Esophagus (tissue), 2 donors: Measurements from ENCODE around the gene RAB40C. TPM values are rescaled to one million over a fixed set of nuclear protein-coding genes. Genes with fewer than 3 reads are reported as not detected.

Source experiments
- H3K27ac ChIP-seq, 2 donors: one replicate each; pipeline ENCODE4 v1.5.1; 2013; ENCODE audit warnings: low read depth in 2 of 2, mild to moderate bottlenecking in 2 of 2, inconsistent platforms in 1 of 2, low read length in 1 of 2, moderate library complexity in 1 of 2
- H3K27me3 ChIP-seq, 2 donors: one replicate each; pipeline ENCODE4 v1.6.1; 2013; ENCODE audit warnings: low read length in 2 of 2, control low read depth in 1 of 2, mild to moderate bottlenecking in 1 of 2; ENCODE audit not compliant: insufficient read depth in 2 of 2, control insufficient read depth in 1 of 2
- H3K36me3 ChIP-seq, 2 donors: one replicate each; pipeline ENCODE4 v1.6.1; 2013; ENCODE audit warnings: low read length in 1 of 2; ENCODE audit not compliant: control insufficient read depth in 2 of 2, insufficient read depth in 2 of 2
- H3K4me1 ChIP-seq, 2 donors: one replicate each; pipeline ENCODE4 v1.6.1; 2013; ENCODE audit warnings: low read length in 1 of 2; ENCODE audit not compliant: control insufficient read depth in 2 of 2, insufficient read depth in 2 of 2
- H3K4me3 ChIP-seq, 2 donors: one replicate each; pipeline ENCODE4 v1.5.1; 2013; ENCODE audit warnings: low read length in 2 of 2, mild to moderate bottlenecking in 2 of 2, low read depth in 1 of 2, moderate library complexity in 1 of 2
- H3K9me3 ChIP-seq, 2 donors: one replicate each; pipeline ENCODE4 v1.6.1; 2013; ENCODE audit warnings: mild to moderate bottlenecking in 2 of 2, low read depth in 1 of 2, low read length in 1 of 2, moderate library complexity in 1 of 2; ENCODE audit not compliant: control insufficient read depth in 2 of 2, insufficient read depth in 1 of 2
- WGBS, 2 donors: extraction: QIAGEN DNeasy Blood & Tissue Kit; methylation state at CpG; one replicate each; pipeline ENCODE4 v1.1.7; 2013; 5-methylcytosine and 5-hydroxymethylcytosine counted together
- polyA plus RNA-seq, 2 donors: library from polyadenylated mRNA; stranded (reverse); fragments of 200-250 nt; gene quantifications; one replicate each; pipeline ENCODE4 v1.2.3, GENCODE V29; 2013
- donor health status: healthy with polysubstance abuse.
- donor health status: Bipolar disorder and iron deficiency.

Gene RAB40C
- polyA plus RNA-seq, 2 donors = 18.1 to 42.4 TPM

DNA sequence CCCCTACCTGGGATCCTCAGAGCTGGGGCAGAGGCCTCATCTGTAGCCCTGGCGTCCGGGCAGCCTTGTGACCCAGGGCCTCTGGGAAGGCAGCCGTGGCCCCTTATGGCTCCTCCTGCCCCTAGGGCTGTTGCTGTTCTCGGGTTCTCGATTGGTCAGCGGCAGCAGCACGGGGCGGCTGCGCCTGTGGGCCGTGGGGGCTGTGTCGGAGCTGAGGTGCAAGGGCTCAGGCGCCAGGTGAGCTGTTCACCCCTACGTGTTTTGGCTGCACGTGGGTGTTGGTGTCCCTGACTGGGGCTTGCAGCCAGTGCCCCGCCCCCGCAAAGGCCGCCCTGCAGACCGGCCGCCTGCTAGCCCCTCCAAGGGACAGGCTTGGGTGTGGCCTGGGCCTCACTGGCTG, 72.2 kb downstream of the RAB40C start:
- no peaks in the 10 kb centered on the region for H3K27me3 ChIP-seq
- peaks cover under 1 to 6% of the 10 kb centered on the region in 2 donors for H3K4me1 ChIP-seq
- WGBS, 2 donors = 91 to 94% methylated on average over 19 of the region's 19 CpGs
- H3K9me3 ChIP-seq = no peaks in the 10 kb centered on the region
- H3K27ac ChIP-seq = no peak overlapping the region
- no peak overlapping the region for H3K4me3 ChIP-seq
- peaks cover 0 to 15% of the 10 kb centered on the region in 2 donors for H3K36me3 ChIP-seq

DNA sequence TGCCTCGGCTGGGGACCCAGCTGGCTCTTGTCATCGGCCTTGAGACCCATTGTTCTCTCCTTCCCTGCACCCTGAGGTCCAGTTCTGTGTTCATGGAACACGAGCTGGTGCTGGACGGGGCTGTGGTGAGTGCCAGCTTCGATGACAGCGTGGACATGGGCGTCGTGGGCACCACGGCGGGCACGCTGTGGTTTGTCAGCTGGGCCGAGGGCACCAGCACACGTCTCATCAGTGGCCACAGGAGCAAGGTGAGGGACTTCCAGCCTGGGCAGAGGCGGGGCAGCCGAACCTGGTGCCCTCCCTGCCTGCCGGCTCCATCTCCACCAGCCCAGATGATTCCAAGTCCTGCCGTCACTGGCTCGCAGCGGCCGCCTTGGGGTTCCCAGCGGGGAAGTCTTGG, 72.7 kb downstream of the RAB40C start:
- no peak overlapping the region for H3K27ac ChIP-seq
- H3K4me1 ChIP-seq = peaks cover 5 to 10% of the 10 kb centered on the region in 2 donors
- H3K27me3 ChIP-seq = no peaks in the 10 kb centered on the region
- 92 to 93% methylated on average over 20 to 21 of the region's 21 CpGs for WGBS, 2 donors
- no peaks in the 10 kb centered on the region for H3K9me3 ChIP-seq
- no peak overlapping the region for H3K4me3 ChIP-seq
- peaks cover 0 to 15% of the 10 kb centered on the region in 2 donors for H3K36me3 ChIP-seq

- H3K4me1 ChIP-seq = peaks cover 12 to 19% of the 10 kb centered on the region in 2 donors
- H3K4me3 ChIP-seq = no peak overlapping the region
- peaks cover 11 to 29% of the 10 kb centered on the region in 2 donors for H3K36me3 ChIP-seq
- 75 to 84% methylated on average over 13 of the region's 13 CpGs for WGBS, 2 donors
- H3K27me3 ChIP-seq = no peaks in the 10 kb centered on the region
- no peaks in the 10 kb centered on the region for H3K9me3 ChIP-seq
- no peak overlapping the region for H3K27ac ChIP-seq
Observed at GRCh38 chr16:666572-666971, 76.7 kb downstream of the RAB40C start.

DNA sequence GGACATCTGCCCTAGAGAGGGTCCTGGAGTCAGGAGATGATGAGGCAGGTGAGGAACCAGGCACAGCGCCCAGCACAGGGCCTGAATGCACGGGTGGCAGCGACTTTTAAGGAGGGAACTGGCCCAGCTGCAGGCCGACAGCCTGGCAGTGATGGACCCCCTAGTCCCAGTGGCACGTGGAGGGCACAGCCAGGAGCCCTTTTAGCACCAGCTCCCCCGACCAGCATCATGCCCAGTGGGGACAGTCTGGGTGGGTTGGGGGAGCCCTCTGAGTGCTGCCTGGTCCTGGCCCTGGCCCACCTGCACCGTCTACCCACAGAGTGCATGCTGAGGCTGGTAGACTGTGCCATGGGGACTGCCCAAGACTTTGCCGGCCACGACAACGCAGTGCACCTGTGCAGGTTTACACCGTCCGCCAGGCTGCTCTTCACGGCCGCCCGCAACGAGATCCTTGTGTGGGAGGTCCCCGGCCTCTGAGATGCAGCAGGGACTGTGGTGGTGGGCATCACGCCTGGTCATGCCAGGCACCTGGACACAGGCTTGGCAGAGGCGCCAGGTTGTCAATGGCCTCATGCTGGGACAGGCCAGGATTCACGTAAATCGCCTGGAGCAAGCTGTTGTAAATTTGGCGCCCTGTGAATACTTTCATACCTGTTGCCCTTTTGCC, 77.4 kb downstream of the RAB40C start:
- Histone ChIP-seq H3K9me3 (no peaks in the 10 kb centered on the region), H3K4me3 (no peak overlapping the region), H3K27ac (peak overlapping the region; percentile 58 to 70), H3K36me3 (peaks cover 16 to 34% of the 10 kb centered on the region in 2 donors), H3K4me1 (peaks cover 12 to 19% of the 10 kb centered on the region in 2 donors), H3K27me3 (no peaks in the 10 kb centered on the region)
- WGBS, 2 donors = 63 to 79% methylated on average over 22 of the region's 22 CpGs

GRCh38 chr16:667780-668518, 78.1 kb downstream of the RAB40C start, which contains the start of gene RHOT2:
TSS of gene RHOT2 (plus strand) at chr16:668132. CDS start at chr16:668200, 68 bp downstream.
- H3K36me3 ChIP-seq = peaks cover 20 to 41% of the 10 kb centered on the region in 2 donors
- H3K27ac ChIP-seq = peak within 1 kb of the TSS; percentile 70 to 87
- WGBS, 2 donors = 1% methylated on average over 49 to 78 of the region's 78 CpGs
- no peaks in the 10 kb centered on the region for H3K9me3 ChIP-seq
- peaks cover 12 to 24% of the 10 kb centered on the region in 2 donors for H3K4me1 ChIP-seq
- H3K27me3 ChIP-seq = no peaks in the 10 kb centered on the region
- H3K4me3 ChIP-seq = peak within 1 kb of the TSS; percentile 67 to 88

GRCh38 chr16:668519-669171, 78.8 kb downstream of the RAB40C start:
- H3K9me3 ChIP-seq = no peaks in the 10 kb centered on the region
- peaks cover 20 to 48% of the 10 kb centered on the region in 2 donors for H3K36me3 ChIP-seq
- no peaks in the 10 kb centered on the region for H3K27me3 ChIP-seq
- H3K4me3 ChIP-seq = peak overlapping the region; percentile 67 to 88
- peaks cover 12 to 24% of the 10 kb centered on the region in 2 donors for H3K4me1 ChIP-seq
- peak overlapping the region; percentile 70 to 87 for H3K27ac ChIP-seq
- 7 to 8% methylated on average over 48 to 50 of the region's 50 CpGs for WGBS, 2 donors

DNA sequence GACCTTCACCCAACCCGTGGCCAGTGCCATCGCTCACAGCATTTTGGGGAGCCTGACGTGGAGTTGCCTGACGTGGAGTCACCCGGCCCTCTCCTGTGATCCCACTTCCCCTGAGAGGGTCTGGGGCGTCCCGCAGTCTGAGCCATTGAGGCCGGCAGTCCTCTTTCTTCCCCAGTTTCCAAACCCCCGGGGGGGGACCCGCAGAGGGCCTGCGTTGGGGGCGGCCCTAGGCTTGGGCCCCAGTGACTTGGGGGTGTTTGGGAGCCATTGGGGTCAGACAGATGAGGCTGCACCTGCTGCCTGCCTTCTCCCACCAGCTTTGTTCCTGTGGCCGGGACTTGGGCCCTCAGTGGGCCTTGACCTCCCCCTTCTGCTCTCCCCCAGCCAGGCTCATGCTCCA, 79.8 kb downstream of the RAB40C start:
- no peaks in the 10 kb centered on the region for H3K9me3 ChIP-seq
- peaks cover 20 to 55% of the 10 kb centered on the region in 2 donors for H3K36me3 ChIP-seq
- peaks cover 12 to 24% of the 10 kb centered on the region in 2 donors for H3K4me1 ChIP-seq
- WGBS, 2 donors = 92 to 95% methylated on average over 13 of the region's 13 CpGs
- H3K4me3 ChIP-seq = no peak overlapping the region
- H3K27me3 ChIP-seq = no peaks in the 10 kb centered on the region
- no peak overlapping the region for H3K27ac ChIP-seq

DNA sequence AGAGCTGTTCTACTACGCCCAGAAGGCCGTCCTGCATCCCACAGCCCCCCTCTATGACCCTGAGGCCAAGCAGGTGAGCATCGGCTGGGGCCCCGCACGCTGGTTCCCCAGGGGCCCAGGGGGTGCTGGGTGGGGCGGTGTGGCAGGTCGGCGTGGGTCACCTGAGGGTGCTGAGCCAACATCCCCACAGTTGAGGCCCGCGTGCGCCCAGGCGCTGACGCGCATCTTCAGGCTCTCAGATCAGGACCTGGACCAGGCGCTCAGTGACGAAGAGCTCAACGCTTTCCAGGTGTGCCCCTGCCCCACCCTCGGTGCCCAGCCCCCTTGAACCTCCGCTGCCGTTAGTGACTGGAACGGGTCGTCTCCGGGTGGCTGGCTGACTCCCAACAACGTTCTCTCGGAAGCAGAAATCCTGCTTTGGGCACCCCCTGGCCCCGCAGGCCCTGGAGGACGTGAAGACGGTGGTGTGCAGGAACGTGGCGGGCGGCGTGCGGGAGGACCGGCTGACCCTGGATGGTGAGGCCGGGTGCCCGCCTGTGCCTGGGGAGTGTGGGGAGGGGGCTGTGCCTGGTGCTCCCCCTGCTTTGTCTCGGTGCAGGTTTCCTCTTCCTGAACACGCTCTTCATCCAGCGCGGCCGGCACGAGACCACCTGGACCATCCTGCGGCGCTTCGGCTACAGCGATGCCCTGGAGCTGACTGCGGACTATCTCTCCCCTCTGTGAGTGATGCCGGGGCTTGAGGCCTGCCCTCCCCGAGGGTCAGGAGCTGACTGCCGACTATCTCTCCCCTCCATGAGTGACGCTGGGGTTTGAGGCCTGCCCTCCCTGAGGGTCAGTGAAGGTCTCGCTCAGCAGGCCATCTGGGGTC, 80.9 kb downstream of the RAB40C start:
- H3K4me3 ChIP-seq = no peak overlapping the region
- 90% methylated on average over 49 to 52 of the region's 52 CpGs for WGBS, 2 donors
- no peaks in the 10 kb centered on the region for H3K9me3 ChIP-seq
- H3K27ac ChIP-seq = no peak overlapping the region
- H3K4me1 ChIP-seq = peaks cover 17 to 31% of the 10 kb centered on the region in 2 donors
- H3K36me3 ChIP-seq = peaks cover 20 to 55% of the 10 kb centered on the region in 2 donors
- H3K27me3 ChIP-seq = no peaks in the 10 kb centered on the region
